Measurements from ENCODE around the gene TYRP1. TPM values are rescaled to one million over a fixed set of nuclear protein-coding genes. Genes with fewer than 3 reads are reported as not detected.

The TYRP1 gene
- polyA plus RNA-seq, 1 of the 3 experiments (the other 2 are of a cell fraction), result not detected

- H3K9ac ChIP-seq, result no peak overlapping the region
- no peaks in the 10 kb centered on the region for H4K20me1 ChIP-seq (ENCODE audit: insufficient read depth)
- H3K9me3 ChIP-seq, result no peaks in the 10 kb centered on the region
- H3K9me2 ChIP-seq, result no peaks in the 10 kb centered on the region
- ChIA-PET CTCF (no interaction called here), POLR2A (no interaction called here)
- no peaks in the 10 kb centered on the region for H3F3A ChIP-seq (replicated peaks; ENCODE audit: insufficient read depth)
- no peak for DNase-seq
- H3K4me1 ChIP-seq (ENCODE audit: control insufficient read depth in 1 of 2, insufficient read depth in 2 of 2, low read depth in 1 of 2, low read length in 1 of 2), result peaks cover 0 to 7% of the 10 kb centered on the region in 2 experiments; a peak in 1 of 4 replicates
- TF ChIP-seq IRF3 (IDR thresholded peaks at IDR 0.05; ENCODE audit: low read depth, low read length) (no peak), REST (IDR thresholded peaks at IDR 0.05; ENCODE audit: low read depth, low read length) (no peak), SMC3 (IDR thresholded peaks at IDR 0.05; ENCODE audit: low read depth, low read length) (no peak), FOXM1 (IDR thresholded peaks at IDR 0.05; ENCODE audit: low read depth) (no peak), RCOR1 (IDR thresholded peaks at IDR 0.05; ENCODE audit: low read length) (no peak), RAD21 (IDR thresholded peaks at IDR 0.05; ENCODE audit: low read length) (no peak), FOXJ3 (CRISPR knock-in tag; IDR thresholded peaks at IDR 0.05) (no peak), TCF12 (IDR thresholded peaks at IDR 0.05) (no peak), TEAD4 (IDR thresholded peaks at IDR 0.05; ENCODE audit: borderline replicate concordance, insufficient read depth) (no peak), MXI1 (IDR thresholded peaks at IDR 0.05; ENCODE audit: low read depth, low read length) (no peak), ZBTB33 (IDR thresholded peaks at IDR 0.05; ENCODE audit: borderline replicate concordance, low read depth) (no peak), EZH2phosphoT487 (IDR thresholded peaks at IDR 0.05; ENCODE audit: borderline replicate concordance, low read depth) (no peak), RXRA (IDR thresholded peaks at IDR 0.05; ENCODE audit: borderline replicate concordance, low read depth) (no peak), POLR2AphosphoS5 (IDR thresholded peaks at IDR 0.05; ENCODE audit: low read depth, low read length) (no peak), FOSL2 (IDR thresholded peaks at IDR 0.05; ENCODE audit: borderline replicate concordance, low read depth) (no peak), CTCF (IDR thresholded peaks at IDR 0.05) (no peak), MAX (IDR thresholded peaks at IDR 0.05; ENCODE audit: low read depth) (no peak), ELF1 (IDR thresholded peaks at IDR 0.05) (no peak)
- no peak overlapping the region for H3K27ac ChIP-seq (ENCODE audit: low read depth in 2 of 2, low read length in 1 of 2)
- whole genome bisulfite sequencing (ENCODE audit: low lambda C conversion rate), result 18% methylated on average over 2 of the region's 2 CpGs
- no peaks in the 10 kb centered on the region for H3K27me3 ChIP-seq (ENCODE audit: insufficient read depth)
- no peaks in the 10 kb centered on the region for H3K36me3 ChIP-seq (replicated peaks in 1 of 2; ENCODE audit: control insufficient read depth in 1 of 2, insufficient read depth in 2 of 2, low read length in 1 of 2)
- H2AFZ ChIP-seq (ENCODE audit: low read depth), result no peak overlapping the region
- H3K4me2 ChIP-seq, result no peak overlapping the region
- H3K79me2 ChIP-seq (ENCODE audit: insufficient read depth), result no peaks in the 10 kb centered on the region
- H3K4me3 ChIP-seq (ENCODE audit: low read depth in 2 of 2, low read length in 1 of 2), result no peak overlapping the region
These were observed 36.0 kb upstream of the TYRP1 start for GRCh38 chr9:12657233-12657632.
